Epithelial cell of esophagus (primary cell): Measurements from ENCODE around the gene PRKAB2.
"Not testable (repeated sequence)": the region's sequence is repeated elsewhere in the genome, so short reads cannot be mapped to it uniquely, and the experiment has no call there.

Experiments used
- DNase-seq: peaks from one replicate; pipeline ENCODE4 v3.0.0; 2010; ENCODE audit warnings: low read depth
- H3K4me3 ChIP-seq: 2 replicates; pipeline ENCODE4 v1.5.1; 2011; ENCODE audit warnings: mild to moderate bottlenecking, low read length, control low read depth
- TF ChIP-seq, protein P1 (sequence below): IDR thresholded peaks from 2 replicates; pipeline ENCODE4 v1.5.1; 2011; ENCODE audit warnings: low read depth, mild to moderate bottlenecking, low read length, control low read depth, inconsistent platforms; ENCODE audit not compliant: insufficient read depth; ENCODE audit errors: missing control alignments

Gene PRKAB2

DNA sequence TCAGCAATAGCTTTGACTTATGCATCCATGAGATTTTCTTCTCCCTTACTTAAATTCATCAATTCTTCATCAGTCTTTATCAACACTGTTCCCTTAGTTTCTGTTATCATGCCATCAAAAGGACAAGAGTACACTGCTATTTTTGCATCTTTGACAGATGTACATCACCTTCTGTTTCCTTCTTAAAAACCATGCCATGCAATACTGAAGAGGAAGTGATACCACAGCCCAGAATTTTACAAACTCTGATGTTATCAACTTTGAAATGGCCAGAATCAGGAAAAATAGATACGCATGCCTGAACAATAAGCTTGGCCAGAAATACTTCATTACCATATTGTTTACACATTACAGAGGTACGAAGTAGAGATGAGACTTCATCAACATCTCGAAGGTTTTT is 31.8 kb upstream of the PRKAB2 start:
- DNase-seq: no peak
- TF ChIP-seq, protein P1, sequence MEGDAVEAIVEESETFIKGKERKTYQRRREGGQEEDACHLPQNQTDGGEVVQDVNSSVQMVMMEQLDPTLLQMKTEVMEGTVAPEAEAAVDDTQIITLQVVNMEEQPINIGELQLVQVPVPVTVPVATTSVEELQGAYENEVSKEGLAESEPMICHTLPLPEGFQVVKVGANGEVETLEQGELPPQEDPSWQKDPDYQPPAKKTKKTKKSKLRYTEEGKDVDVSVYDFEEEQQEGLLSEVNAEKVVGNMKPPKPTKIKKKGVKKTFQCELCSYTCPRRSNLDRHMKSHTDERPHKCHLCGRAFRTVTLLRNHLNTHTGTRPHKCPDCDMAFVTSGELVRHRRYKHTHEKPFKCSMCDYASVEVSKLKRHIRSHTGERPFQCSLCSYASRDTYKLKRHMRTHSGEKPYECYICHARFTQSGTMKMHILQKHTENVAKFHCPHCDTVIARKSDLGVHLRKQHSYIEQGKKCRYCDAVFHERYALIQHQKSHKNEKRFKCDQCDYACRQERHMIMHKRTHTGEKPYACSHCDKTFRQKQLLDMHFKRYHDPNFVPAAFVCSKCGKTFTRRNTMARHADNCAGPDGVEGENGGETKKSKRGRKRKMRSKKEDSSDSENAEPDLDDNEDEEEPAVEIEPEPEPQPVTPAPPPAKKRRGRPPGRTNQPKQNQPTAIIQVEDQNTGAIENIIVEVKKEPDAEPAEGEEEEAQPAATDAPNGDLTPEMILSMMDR: no peak
- H3K4me3 ChIP-seq: no peak overlapping the region

DNA sequence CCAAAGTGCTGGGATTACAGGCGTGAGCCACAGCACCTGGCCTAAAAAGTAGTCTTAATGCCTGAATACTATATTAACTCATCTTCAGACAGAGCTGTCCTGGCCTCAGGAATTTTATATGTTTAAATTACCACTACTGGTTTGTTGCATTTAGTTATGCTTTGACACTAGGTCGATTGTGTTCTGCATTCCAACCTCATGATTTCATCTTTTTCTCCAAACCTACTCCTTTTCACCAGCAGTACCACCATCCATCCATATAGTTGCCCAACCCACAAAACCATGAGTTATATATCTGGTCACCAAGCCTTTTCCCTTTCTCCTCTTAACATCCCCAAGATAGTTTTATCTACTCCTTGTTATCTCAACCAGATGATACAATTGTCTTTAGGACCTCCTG is 30.3 kb upstream of the PRKAB2 start:
- no peak overlapping the region for H3K4me3 ChIP-seq
- DNase-seq: no peak
- TF ChIP-seq, protein P1: no peak

DNA sequence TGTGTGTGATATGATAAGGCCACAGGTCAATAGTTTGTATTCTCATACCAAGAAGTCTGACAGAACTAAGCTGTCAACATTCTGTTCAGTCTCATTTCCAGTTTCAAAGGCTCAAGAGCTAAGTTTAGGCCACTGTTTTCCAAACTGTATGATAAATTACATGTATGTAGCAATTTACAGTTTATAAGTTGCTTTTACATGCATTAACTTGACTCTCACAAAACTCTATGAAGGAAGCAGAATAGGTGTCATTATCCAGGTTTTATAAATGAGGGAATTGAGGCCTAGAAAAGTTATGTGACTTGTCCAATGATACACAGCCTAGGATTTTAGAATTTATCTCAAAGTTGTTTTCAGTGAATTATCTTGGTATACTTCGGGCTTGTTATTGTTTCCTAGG is 29.5 kb upstream of the PRKAB2 start:
- TF ChIP-seq, protein P1: no peak
- no peak overlapping the region for H3K4me3 ChIP-seq
- DNase-seq: no peak

DNA sequence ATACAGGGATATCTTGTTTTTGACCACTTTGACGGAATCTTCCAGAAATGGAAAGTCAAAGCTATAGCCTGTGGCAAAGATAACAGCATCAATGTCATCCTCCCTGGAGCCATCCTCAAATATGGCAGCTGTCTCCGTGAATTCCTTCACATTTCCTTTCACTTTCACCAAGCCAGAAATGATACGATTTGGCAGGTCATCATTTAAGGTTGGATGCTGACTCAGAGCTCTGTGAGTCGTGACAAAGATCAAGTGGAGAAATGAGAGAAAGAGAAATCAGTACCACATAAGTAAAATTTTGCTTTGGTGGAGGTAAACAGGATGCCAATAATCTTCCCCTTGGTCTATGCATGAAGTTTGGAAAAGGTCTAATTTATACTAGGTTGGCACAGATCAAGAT is 29.0 kb upstream of the PRKAB2 start:
- peak; percentile 16 for DNase-seq
- TF ChIP-seq, protein P1: no peak

DNA sequence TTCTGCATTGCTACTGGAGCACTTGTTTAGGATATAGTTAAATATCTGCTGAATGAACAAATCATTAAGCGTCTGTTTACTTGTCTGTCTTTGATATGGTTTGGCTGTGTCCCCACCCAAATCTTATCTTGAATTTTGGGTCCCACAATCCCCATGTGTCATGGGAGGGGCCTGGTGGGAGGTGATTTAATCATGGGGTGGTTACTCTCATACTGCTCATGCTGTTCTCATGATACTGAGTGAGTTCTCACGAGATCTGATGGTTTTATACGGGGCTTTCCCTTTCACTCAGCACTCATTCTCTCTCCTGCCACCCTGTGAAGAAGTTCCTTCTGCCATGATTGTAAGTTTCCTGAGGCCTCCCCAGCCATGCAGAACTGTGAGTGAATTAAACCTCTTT is 25.1 kb upstream of the PRKAB2 start:
- not testable (repeated sequence) for DNase-seq, H3K4me3 ChIP-seq

More for the DNA sequence above, 29.0 kb upstream of the PRKAB2 start:
- no peak overlapping the region for H3K4me3 ChIP-seq

DNA sequence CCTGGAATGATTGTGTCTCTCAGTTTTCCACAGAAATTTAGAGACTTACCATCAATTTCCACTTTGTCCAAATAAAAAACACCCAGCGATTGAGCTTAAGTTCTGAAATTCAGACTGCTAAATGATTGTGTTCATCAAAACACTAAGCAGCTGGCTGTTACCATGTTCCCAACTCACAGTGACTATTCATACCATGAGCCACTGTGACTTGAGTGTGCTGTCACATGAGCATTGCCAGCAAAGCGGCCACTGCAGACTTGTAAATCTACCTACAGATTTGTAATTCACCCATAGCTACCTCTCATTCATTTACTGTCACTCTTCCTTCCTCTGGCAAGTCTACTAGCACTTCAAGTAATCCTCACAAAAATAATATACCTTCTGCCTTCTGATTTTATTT is 17.2 kb upstream of the PRKAB2 start:
- TF ChIP-seq, protein P1: no peak
- no peak for DNase-seq
- H3K4me3 ChIP-seq: no peak overlapping the region

DNA sequence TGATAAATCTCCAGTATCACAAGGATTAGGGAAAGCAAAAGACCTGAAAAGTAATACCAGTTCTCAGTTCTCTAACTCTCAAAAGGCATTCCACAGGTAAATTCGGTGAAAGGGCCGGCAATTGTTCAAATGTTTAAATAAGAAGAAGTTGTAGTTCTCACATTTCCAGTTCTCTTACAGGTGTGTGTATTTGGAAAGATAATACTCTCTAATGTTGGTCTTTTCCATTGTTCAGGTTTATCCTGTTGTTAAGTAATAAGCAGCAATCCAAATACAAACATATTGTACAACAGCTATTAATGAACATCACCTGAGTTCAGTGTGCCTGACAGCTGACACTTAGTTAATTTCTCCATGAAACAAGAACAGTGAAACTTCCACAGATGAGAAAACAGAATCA is 13.2 kb upstream of the PRKAB2 start:
- H3K4me3 ChIP-seq: no peak overlapping the region
- DNase-seq: no peak
- TF ChIP-seq, protein P1: no peak

DNA sequence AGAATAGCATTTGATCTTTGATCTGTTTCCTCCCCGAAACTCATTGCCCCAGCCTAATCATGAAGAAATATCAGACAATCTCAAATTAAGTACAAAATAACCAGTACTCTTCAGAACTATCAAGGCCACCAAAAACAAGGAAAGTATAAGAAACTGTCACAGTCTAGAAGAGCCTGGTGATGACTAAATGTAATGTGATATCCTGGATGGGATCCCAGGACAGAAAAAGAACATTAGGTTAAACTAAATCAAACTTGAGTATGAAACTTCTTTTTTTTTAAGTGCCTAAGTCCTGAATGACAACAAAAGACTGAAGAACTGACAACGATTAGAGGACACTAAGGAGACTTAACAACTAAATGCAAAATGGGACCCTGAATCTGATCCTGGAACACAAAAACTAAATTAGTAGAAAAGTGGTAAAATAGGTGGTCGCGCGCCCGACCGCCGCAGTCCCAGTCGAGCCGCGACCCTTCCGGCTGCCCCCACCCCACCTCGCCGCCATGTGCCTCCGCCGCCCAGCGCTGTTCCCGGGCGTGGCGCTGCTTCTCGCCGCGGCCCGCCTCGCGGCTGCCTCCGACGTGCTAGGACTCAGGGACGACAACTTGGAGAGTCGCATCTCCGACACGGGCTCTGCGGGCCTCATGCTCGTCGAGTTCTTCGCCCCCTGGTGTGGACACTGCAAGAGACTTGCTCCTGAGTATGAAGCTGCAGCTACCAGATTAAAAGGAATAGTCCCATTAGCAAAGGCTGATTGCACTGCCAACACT is 5.5 kb upstream of the PRKAB2 start:
- TF ChIP-seq, protein P1: no peak

More for the DNA sequence above, 5.5 kb upstream of the PRKAB2 start:
- no peak for DNase-seq
- no peak overlapping the region for H3K4me3 ChIP-seq
